IPS-18a (cell line): Measurements from ENCODE around the gene TMTC4.
"Not testable (repeated sequence)": the region's sequence is repeated elsewhere in the genome, so short reads cannot be mapped to it uniquely, and the experiment has no call there.

Experiments used
- H3K27ac ChIP-seq: one replicate; pipeline ENCODE4 v1.5.1; 2013; ENCODE audit warnings: low read length
- H3K27me3 ChIP-seq: one replicate; pipeline ENCODE4 v1.6.1; 2013; ENCODE audit warnings: mild to moderate bottlenecking, low read length; ENCODE audit not compliant: control insufficient read depth, insufficient read depth
- H3K36me3 ChIP-seq: one replicate; pipeline ENCODE4 v1.6.1; 2013; ENCODE audit warnings: low read depth, low read length; ENCODE audit not compliant: control insufficient read depth
- H3K4me1 ChIP-seq: one replicate; pipeline ENCODE4 v1.6.1; 2013; ENCODE audit warnings: low read depth, low read length; ENCODE audit not compliant: control insufficient read depth
- H3K4me3 ChIP-seq: one replicate; pipeline ENCODE4 v1.5.1; 2013; ENCODE audit warnings: low read length
- H3K9ac ChIP-seq: one replicate; pipeline ENCODE4 v1.6.1; 2013; ENCODE audit warnings: mild to moderate bottlenecking, low read length, moderate library complexity
- H3K9me3 ChIP-seq: one replicate; pipeline ENCODE4 v1.6.1; 2013; ENCODE audit warnings: low read depth, low read length; ENCODE audit not compliant: control insufficient read depth

The TMTC4 gene

GRCh38 chr13:100577239-100577638 is 97.4 kb downstream of the TMTC4 start:
- not testable (repeated sequence) for H3K4me3 ChIP-seq, H3K27me3 ChIP-seq, H3K4me1 ChIP-seq, H3K9me3 ChIP-seq, H3K36me3 ChIP-seq, H3K9ac ChIP-seq, H3K27ac ChIP-seq

DNA sequence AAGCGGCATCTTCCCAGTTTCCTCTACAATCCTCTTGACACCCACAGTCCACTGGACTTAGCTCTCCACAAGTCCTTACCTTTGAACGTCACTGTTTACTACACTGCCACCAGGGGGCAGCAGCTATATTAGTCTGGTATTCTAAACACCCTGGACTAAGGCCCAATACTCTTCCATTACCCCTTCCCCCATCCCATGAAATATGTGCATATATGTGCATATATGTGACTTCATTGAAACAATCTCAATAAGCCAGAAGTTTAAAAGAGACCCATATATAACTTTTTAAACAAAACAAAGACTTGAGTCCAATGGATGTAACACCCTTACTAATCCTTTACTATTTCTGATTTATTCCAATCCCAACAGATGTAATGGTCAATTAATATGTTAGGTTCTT is 101.5 kb downstream of the TMTC4 start:
- Histone ChIP-seq H3K27ac (no peak overlapping the region), H3K4me3 (no peak overlapping the region), H3K9me3 (no peaks in the 10 kb centered on the region), H3K4me1 (no peaks in the 10 kb centered on the region), H3K36me3 (no peaks in the 10 kb centered on the region), H3K27me3 (no peaks in the 10 kb centered on the region), H3K9ac (no peak overlapping the region)

DNA sequence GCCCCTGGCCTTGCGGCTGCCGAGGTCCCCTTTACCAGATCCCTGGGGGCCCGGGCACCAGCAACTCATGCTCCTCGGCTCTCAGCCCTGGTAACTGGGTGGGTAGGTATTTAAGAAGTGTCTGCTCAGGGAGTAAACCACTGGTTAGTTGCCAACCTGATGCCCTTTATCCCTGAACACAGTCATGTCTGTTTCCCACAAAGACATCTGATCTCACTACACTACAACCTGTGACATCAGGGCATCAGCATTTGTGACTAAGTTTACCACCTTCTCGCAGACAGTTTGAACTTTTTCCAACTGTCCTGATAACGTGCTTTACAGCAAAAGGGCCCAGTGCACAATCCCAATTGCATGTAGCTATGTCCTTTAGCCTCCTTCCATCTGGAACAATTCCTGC is 108.1 kb downstream of the TMTC4 start:
- no peak overlapping the region for H3K4me3 ChIP-seq
- H3K27ac ChIP-seq: no peak overlapping the region
- no peaks in the 10 kb centered on the region for H3K27me3 ChIP-seq
- H3K4me1 ChIP-seq: peaks cover 8% of the 10 kb centered on the region
- H3K9me3 ChIP-seq: no peaks in the 10 kb centered on the region
- no peak overlapping the region for H3K9ac ChIP-seq
- no peaks in the 10 kb centered on the region for H3K36me3 ChIP-seq

GRCh38 chr13:100565286-100565685 is 109.3 kb downstream of the TMTC4 start:
- no peak overlapping the region for H3K4me3 ChIP-seq
- peaks cover 8% of the 10 kb centered on the region for H3K4me1 ChIP-seq
- H3K9me3 ChIP-seq: no peaks in the 10 kb centered on the region
- H3K9ac ChIP-seq: no peak overlapping the region
- no peaks in the 10 kb centered on the region for H3K36me3 ChIP-seq
- H3K27me3 ChIP-seq: no peaks in the 10 kb centered on the region
- no peak overlapping the region for H3K27ac ChIP-seq

DNA sequence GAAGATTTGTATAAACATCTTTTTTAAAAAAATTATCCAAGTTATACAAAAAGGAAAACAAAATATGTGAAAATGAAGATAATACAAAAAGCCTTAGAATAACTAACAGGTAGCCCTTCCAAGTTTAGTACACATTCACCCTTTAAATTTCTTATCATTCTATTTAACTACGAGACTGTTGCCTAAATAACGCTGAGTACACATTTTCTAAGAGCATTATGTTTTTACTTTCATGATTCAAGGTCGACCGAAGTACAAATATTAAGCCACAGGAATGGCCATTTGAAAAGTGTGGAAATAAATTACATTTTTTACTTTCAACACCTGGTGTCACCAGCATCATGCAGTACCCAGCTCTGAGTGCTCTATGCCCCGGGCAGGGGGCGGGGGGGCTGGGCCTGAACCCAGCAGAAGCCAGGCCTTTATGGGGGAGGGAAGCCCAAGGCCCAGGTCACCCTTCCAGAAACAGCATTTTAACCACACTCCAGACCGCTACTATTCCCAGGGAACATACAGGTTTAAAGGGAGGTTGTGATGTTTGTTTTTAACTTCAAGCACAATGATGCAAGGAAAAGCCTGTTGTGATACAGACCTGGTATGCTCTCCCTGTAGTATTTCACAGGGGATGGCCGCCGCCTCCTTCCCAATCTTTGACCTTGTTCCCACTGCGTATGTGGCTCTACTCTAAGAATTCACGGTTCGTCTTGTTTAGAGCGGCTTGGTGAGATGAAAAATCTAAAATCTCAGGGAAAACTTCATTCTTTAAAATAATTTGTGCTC is 110.0 kb downstream of the TMTC4 start:
- Histone ChIP-seq H3K9me3 (no peaks in the 10 kb centered on the region), H3K36me3 (no peaks in the 10 kb centered on the region), H3K4me1 (peaks cover 8% of the 10 kb centered on the region), H3K27me3 (no peaks in the 10 kb centered on the region), H3K9ac (no peak overlapping the region), H3K27ac (no peak overlapping the region), H3K4me3 (no peak overlapping the region)

- Histone ChIP-seq H3K36me3 (no peaks in the 10 kb centered on the region), H3K4me3 (no peak overlapping the region), H3K9me3 (no peaks in the 10 kb centered on the region), H3K9ac (no peak overlapping the region), H3K27ac (no peak overlapping the region), H3K27me3 (no peaks in the 10 kb centered on the region), H3K4me1 (peaks cover 8% of the 10 kb centered on the region)
Observed at GRCh38 chr13:100563779-100564178, 110.8 kb downstream of the TMTC4 start.

- H3K4me1 ChIP-seq: peaks cover 8% of the 10 kb centered on the region
- H3K9me3 ChIP-seq: no peaks in the 10 kb centered on the region
- no peaks in the 10 kb centered on the region for H3K36me3 ChIP-seq
- H3K4me3 ChIP-seq: no peak overlapping the region
- no peak overlapping the region for H3K27ac ChIP-seq
- no peak overlapping the region for H3K9ac ChIP-seq
- no peaks in the 10 kb centered on the region for H3K27me3 ChIP-seq
Observed at GRCh38 chr13:100561599-100562204, 112.9 kb downstream of the TMTC4 start.

DNA sequence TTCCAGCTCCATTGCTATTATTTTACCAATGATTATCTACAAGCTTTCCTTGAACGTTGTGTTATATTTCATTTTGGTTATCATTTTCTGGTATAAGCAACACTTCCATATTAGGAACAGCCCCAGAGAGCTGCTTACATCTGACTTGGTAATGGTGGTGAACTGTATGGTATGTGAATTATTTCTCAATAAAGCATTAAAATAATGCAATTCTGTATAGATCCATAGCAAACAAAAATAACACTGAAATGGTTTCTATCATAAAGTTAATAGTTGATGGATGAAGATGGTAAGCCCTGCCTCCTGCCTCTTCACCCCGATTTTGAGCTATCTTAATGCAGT is 113.5 kb downstream of the TMTC4 start:
- no peaks in the 10 kb centered on the region for H3K9me3 ChIP-seq
- no peaks in the 10 kb centered on the region for H3K36me3 ChIP-seq
- no peak overlapping the region for H3K27ac ChIP-seq
- H3K4me1 ChIP-seq: peaks cover 8% of the 10 kb centered on the region
- no peaks in the 10 kb centered on the region for H3K27me3 ChIP-seq
- no peak overlapping the region for H3K9ac ChIP-seq
- no peak overlapping the region for H3K4me3 ChIP-seq

DNA sequence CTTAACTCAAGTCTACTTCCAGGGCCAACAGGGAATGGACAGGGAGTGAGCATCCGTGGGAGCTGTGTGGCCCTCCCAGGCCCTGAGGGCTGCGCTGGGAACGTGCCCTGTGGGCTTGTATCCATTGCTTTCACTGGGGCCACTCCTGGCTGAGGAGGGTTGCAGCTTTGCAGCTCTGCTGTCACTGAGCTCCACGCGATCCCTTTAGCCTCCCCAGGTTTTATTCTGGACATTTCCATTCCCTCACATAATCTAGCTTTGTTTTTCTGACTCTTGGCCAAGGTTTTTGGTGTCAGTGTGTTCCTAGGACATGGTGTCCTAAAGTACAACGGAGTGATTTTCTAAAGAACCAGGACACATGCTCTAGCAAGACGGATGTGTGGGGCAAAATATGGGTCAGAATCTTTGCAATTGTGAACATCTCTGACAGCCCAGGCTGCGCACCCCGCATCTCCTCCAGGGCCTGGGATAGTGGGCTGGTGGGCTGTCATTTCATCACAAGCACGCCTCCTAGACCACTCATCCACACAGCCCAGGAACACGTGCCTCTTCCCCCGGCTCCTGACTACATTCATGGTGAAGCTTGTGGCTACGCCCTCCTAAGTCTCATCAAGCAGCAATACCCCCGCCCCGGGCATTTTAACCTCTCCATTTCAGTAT is 114.0 kb downstream of the TMTC4 start:
- H3K27ac ChIP-seq: no peak overlapping the region
- H3K4me1 ChIP-seq: peaks cover 8% of the 10 kb centered on the region
- H3K27me3 ChIP-seq: no peaks in the 10 kb centered on the region
- no peaks in the 10 kb centered on the region for H3K36me3 ChIP-seq
- no peaks in the 10 kb centered on the region for H3K9me3 ChIP-seq
- H3K9ac ChIP-seq: no peak overlapping the region
- no peak overlapping the region for H3K4me3 ChIP-seq

GRCh38 chr13:100559886-100560285 is 114.7 kb downstream of the TMTC4 start:
- Histone ChIP-seq H3K4me3 (no peak overlapping the region), H3K27ac (no peak overlapping the region), H3K9ac (no peak overlapping the region), H3K4me1 (peaks cover 4% of the 10 kb centered on the region), H3K36me3 (no peaks in the 10 kb centered on the region), H3K27me3 (no peaks in the 10 kb centered on the region), H3K9me3 (no peaks in the 10 kb centered on the region)
